ENCODE data around the gene FSTL3. TPM values are rescaled to one million over a fixed set of nuclear protein-coding genes. Genes with fewer than 3 reads are reported as not detected.

FSTL3 gene
- total and polyA plus RNA-seq, 2 of the 13 experiments (the other 11 are each of a cell fraction or from before 2014, with no cell fraction given), result 13.5 to 15.6 TPM

DNA sequence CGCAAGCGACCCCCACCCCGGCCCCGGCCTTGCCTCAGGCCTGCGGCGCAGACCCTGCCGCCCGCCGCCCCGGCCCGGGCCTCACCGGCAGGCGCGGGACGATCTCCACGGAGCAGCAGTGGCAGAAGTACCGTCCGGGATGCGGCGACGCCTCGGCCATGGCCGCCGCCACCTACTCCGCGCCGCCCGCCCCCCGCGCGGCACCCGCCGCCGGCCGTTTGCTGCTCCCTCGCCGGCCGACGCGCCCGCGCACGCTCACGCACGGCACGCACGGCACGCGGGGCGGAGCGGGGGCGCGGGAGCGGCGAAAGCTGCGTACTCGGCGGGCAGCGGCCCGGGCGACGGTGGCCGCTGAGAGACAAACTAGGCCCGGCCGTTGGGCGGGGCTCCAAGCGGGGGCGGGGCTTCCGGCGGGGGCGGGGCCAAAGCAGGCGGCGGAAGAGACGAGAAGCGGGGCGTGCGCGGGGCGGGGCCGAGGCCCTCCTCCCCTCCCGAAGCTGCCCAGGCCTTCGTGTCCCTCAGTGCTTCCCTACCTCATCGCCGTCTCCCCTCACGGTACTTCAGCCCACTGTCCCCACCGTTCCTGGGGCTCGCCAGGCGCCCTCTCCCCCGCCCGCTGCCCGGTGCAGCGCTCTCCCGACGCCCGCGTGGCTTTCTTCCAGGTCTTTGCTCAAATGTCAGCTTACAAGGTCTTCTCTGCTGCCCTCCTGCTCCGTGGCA lies 13.1 kb upstream of the FSTL3 start, which contains the start of gene RNF126 (continued):
- TF ChIP-seq REXO4 (CRISPR knock-in tag; IDR thresholded peaks at IDR 0.05; ENCODE audit: borderline replicate concordance), result no peak
- TF ChIP-seq ZZZ3 (CRISPR knock-in tag; IDR thresholded peaks at IDR 0.05; ENCODE audit: borderline replicate concordance), result no peak
- TF ChIP-seq ZNF788 (CRISPR knock-in tag; IDR thresholded peaks at IDR 0.05; ENCODE audit: borderline replicate concordance), result no peak
- TF ChIP-seq ZFP90 (CRISPR knock-in tag; IDR thresholded peaks at IDR 0.05; ENCODE audit: borderline replicate concordance), result peak; percentile 65; the same call in 1 of the 2 replicates
- TF ChIP-seq ZNF572 (CRISPR knock-in tag; IDR thresholded peaks at IDR 0.05), result no peak
- 0 out of 2 replicates have a peak, but pooled peaks have one; percentile 21 for TF ChIP-seq ZNF205 (CRISPR knock-in tag; IDR thresholded peaks at IDR 0.05)
- TF ChIP-seq ZNF883 (CRISPR knock-in tag; IDR thresholded peaks at IDR 0.05; ENCODE audit: not compliant biosample characterization), result no peak
- TF ChIP-seq ZNF564 (CRISPR knock-in tag; IDR thresholded peaks at IDR 0.05), result 0 out of 2 replicates have a peak, but pooled peaks have one; percentile 10
- no peak for TF ChIP-seq HNRNPL (IDR thresholded peaks at IDR 0.05; ENCODE audit: low read depth, low read length)
- TF ChIP-seq NFIB (CRISPR knock-in tag; IDR thresholded peaks at IDR 0.05; ENCODE audit: borderline replicate concordance), result no peak
- TF ChIP-seq HMG20A (CRISPR knock-in tag; IDR thresholded peaks at IDR 0.05; ENCODE audit: borderline replicate concordance), result no peak
- TF ChIP-seq, protein P1, sequence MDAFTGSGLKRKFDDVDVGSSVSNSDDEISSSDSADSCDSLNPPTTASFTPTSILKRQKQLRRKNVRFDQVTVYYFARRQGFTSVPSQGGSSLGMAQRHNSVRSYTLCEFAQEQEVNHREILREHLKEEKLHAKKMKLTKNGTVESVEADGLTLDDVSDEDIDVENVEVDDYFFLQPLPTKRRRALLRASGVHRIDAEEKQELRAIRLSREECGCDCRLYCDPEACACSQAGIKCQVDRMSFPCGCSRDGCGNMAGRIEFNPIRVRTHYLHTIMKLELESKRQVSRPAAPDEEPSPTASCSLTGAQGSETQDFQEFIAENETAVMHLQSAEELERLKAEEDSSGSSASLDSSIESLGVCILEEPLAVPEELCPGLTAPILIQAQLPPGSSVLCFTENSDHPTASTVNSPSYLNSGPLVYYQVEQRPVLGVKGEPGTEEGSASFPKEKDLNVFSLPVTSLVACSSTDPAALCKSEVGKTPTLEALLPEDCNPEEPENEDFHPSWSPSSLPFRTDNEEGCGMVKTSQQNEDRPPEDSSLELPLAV (CRISPR knock-in tag; conservative IDR thresholded peaks at IDR 0.05; ENCODE audit: low read depth), result 0 out of 2 replicates have a peak, but pooled peaks have one; percentile 57
- TF ChIP-seq ZNF780A (CRISPR knock-in tag; IDR thresholded peaks at IDR 0.05), result no peak
- no peak; the same call in 1 of the 2 replicates for TF ChIP-seq RNF2 (conservative IDR thresholded peaks at IDR 0.05; ENCODE audit: low read depth)
- TF ChIP-seq NFKB2 (CRISPR knock-in tag; IDR thresholded peaks at IDR 0.05; ENCODE audit: borderline replicate concordance), result no peak
- TF ChIP-seq POLR2G (IDR thresholded peaks at IDR 0.05; ENCODE audit: low read depth, low read length), result peak; percentile 71
- no peak; the same call in 1 of the 2 replicates for TF ChIP-seq RNF219 (CRISPR knock-in tag; IDR thresholded peaks at IDR 0.05)
- no peak for TF ChIP-seq SP1 (IDR thresholded peaks at IDR 0.05)
- peak; percentile 83 for TF ChIP-seq SP1 (CRISPR knock-in tag; IDR thresholded peaks at IDR 0.05)
- no peak; the same call in 1 of the 2 replicates for TF ChIP-seq ZNF558 (CRISPR knock-in tag; IDR thresholded peaks at IDR 0.05; ENCODE audit: borderline replicate concordance)
- TF ChIP-seq, protein P2, sequence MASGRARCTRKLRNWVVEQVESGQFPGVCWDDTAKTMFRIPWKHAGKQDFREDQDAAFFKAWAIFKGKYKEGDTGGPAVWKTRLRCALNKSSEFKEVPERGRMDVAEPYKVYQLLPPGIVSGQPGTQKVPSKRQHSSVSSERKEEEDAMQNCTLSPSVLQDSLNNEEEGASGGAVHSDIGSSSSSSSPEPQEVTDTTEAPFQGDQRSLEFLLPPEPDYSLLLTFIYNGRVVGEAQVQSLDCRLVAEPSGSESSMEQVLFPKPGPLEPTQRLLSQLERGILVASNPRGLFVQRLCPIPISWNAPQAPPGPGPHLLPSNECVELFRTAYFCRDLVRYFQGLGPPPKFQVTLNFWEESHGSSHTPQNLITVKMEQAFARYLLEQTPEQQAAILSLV (CRISPR knock-in tag; IDR thresholded peaks at IDR 0.05; ENCODE audit: borderline replicate concordance), result no peak
- TF ChIP-seq ZSCAN12 (CRISPR knock-in tag; IDR thresholded peaks at IDR 0.05), result no peak
- no peak for TF ChIP-seq MED8 (CRISPR knock-in tag; IDR thresholded peaks at IDR 0.05; ENCODE audit: insufficient replicate concordance)
- no peak for TF ChIP-seq ZNF337 (CRISPR knock-in tag; IDR thresholded peaks at IDR 0.05; ENCODE audit: borderline replicate concordance, low read depth)

Data from HepG2 (cell line).